Natural killer cell treated with Interleukin-12 subunit alpha and Interleukin-12 subunit beta and Interleukin-15 and Interleukin-18, amount 100 ng/mL, for 72 hours (primary cell): ENCODE measurements around the gene HCFC2. TPM values are rescaled to one million over a fixed set of nuclear protein-coding genes. Genes with fewer than 3 reads are reported as not detected.
A peak's percentile ranks its signal among the peaks of the same experiment; 100 is the strongest.
"Not testable (repeated sequence)": the region's sequence is repeated elsewhere in the genome, so short reads cannot be mapped to it uniquely, and the experiment has no call there.

ENCODE experiments used
- ATAC-seq, 2 donors: fragments of 150-1000 bp; cut with Tn5 transposase in 1 of 2; sonication (Bioruptor Pico), chemical (Tn5 transposase) in 1 of 2; 2 replicates each; pipeline ENCODE4 v1.10.0; 2021
- DNase-seq: peaks from one replicate; pipeline ENCODE4 v3.0.0; 2022; ENCODE audit warnings: low spot score
- H3K27ac Mint-ChIP-seq, 2 donors: 1 replicate in 1 of 2; 2 replicates in 1 of 2; pipeline ENCODE4 v1.8.0; 2022; ENCODE audit warnings: mixed read lengths in 2 of 2, mild to moderate bottlenecking in 1 of 2, moderate library complexity in 1 of 2
- H3K27me3 Mint-ChIP-seq, 2 donors: 1 replicate in 1 of 2; 2 replicates in 1 of 2; pipeline ENCODE4 v1.8.0; 2022; ENCODE audit warnings: mixed read lengths in 2 of 2
- H3K36me3 Mint-ChIP-seq: one replicate; pipeline ENCODE4 v1.8.0; 2022; ENCODE audit warnings: mixed read lengths
- H3K4me1 Mint-ChIP-seq, 2 donors: 1 replicate in 1 of 2; 2 replicates in 1 of 2; pipeline ENCODE4 v1.8.0; 2022; ENCODE audit warnings: low read depth in 2 of 2, mixed read lengths in 2 of 2, mild to moderate bottlenecking in 1 of 2
- H3K4me3 Mint-ChIP-seq: one replicate; pipeline ENCODE4 v1.8.0; 2022; ENCODE audit warnings: mixed read lengths
- H3K9me3 Mint-ChIP-seq: 2 replicates; pipeline ENCODE4 v1.8.0; 2022; ENCODE audit warnings: mixed read lengths
- total RNA-seq, 2 donors: library from RNA; stranded (reverse); gene quantifications; one replicate each; pipeline ENCODE4 v1.2.3, GENCODE V29; 2022

The HCFC2 gene
- 10 to 100 TPM; 13.5 to 17.6 TPM for total RNA-seq

GRCh38 chr12:104064031-104064841 is at the start of gene HCFC2:
Gene HCFC2 (plus strand): TSS chr12:104064531. CDS start chr12:104064561, 30 bp downstream.
- ATAC-seq (peak; percentile 99), DNase-seq (peak; percentile 96)
- H3K9me3 Mint-ChIP-seq: no peaks in the 10 kb centered on the region
- peaks cover 8 to 11% of the 10 kb centered on the region in 2 donors for H3K27me3 Mint-ChIP-seq
- peaks cover 14 to 23% of the 10 kb centered on the region in 2 donors for H3K4me1 Mint-ChIP-seq
- H3K27ac Mint-ChIP-seq: peak within 1 kb of the TSS; percentile 71 to 86
- H3K4me3 Mint-ChIP-seq: peak within 1 kb of the TSS; percentile 88
- H3K36me3 Mint-ChIP-seq: no peaks in the 10 kb centered on the region

- not testable (repeated sequence) for ATAC-seq, H3K27ac Mint-ChIP-seq, H3K4me3 Mint-ChIP-seq, DNase-seq, H3K9me3 Mint-ChIP-seq, H3K36me3 Mint-ChIP-seq, H3K4me1 Mint-ChIP-seq
- peaks cover 20 to 37% of the 10 kb centered on the region in 2 donors for H3K27me3 Mint-ChIP-seq
These were observed 42.5 kb upstream of the HCFC2 start for GRCh38 chr12:104021862-104022261.

GRCh38 chr12:104022786-104023185 is 41.5 kb upstream of the HCFC2 start:
- no peak overlapping the region for H3K4me3 Mint-ChIP-seq
- ATAC-seq (no peak), DNase-seq (no peak)
- H3K36me3 Mint-ChIP-seq: no peaks in the 10 kb centered on the region
- H3K27me3 Mint-ChIP-seq: peaks cover 25 to 43% of the 10 kb centered on the region in 2 donors
- H3K27ac Mint-ChIP-seq: no peak overlapping the region
- no peaks in the 10 kb centered on the region for H3K9me3 Mint-ChIP-seq
- H3K4me1 Mint-ChIP-seq: no peaks in the 10 kb centered on the region

- H3K4me3 Mint-ChIP-seq: no peak overlapping the region
- H3K27me3 Mint-ChIP-seq: peaks cover 29 to 50% of the 10 kb centered on the region in 2 donors
- no peaks in the 10 kb centered on the region for H3K36me3 Mint-ChIP-seq
- no peaks in the 10 kb centered on the region for H3K9me3 Mint-ChIP-seq
- H3K27ac Mint-ChIP-seq: no peak overlapping the region
- no peak for DNase-seq
- H3K4me1 Mint-ChIP-seq: no peaks in the 10 kb centered on the region
- ATAC-seq: no peak
These were observed 40.6 kb upstream of the HCFC2 start for GRCh38 chr12:104023710-104024109.

- Mint-ChIP-seq H3K27me3 (peaks cover 31 to 51% of the 10 kb centered on the region in 2 donors), H3K4me3 (no peak overlapping the region), H3K27ac (no peak overlapping the region), H3K9me3 (no peaks in the 10 kb centered on the region), H3K36me3 (no peaks in the 10 kb centered on the region), H3K4me1 (no peaks in the 10 kb centered on the region)
- DNase-seq (no peak), ATAC-seq (no peak)
These were observed 40.0 kb upstream of the HCFC2 start for GRCh38 chr12:104024348-104024747.

GRCh38 chr12:104025771-104026170 is 38.6 kb upstream of the HCFC2 start:
- Mint-ChIP-seq H3K27me3 (peaks cover 27 to 44% of the 10 kb centered on the region in 2 donors), H3K4me3 (no peak overlapping the region), H3K27ac (no peak overlapping the region), H3K36me3 (no peaks in the 10 kb centered on the region), H3K9me3 (no peaks in the 10 kb centered on the region), H3K4me1 (no peaks in the 10 kb centered on the region)
- ATAC-seq (no peak), DNase-seq (no peak)

GRCh38 chr12:104026841-104027599 is 37.3 kb upstream of the HCFC2 start:
- Mint-ChIP-seq H3K27ac (no peak overlapping the region), H3K9me3 (no peaks in the 10 kb centered on the region), H3K36me3 (no peaks in the 10 kb centered on the region), H3K4me1 (no peaks in the 10 kb centered on the region), H3K4me3 (no peak overlapping the region), H3K27me3 (peaks cover 26 to 33% of the 10 kb centered on the region in 2 donors)
- ATAC-seq (no peak), DNase-seq (no peak)

- not testable (repeated sequence) for H3K36me3 Mint-ChIP-seq, H3K4me3 Mint-ChIP-seq, H3K4me1 Mint-ChIP-seq, DNase-seq, H3K9me3 Mint-ChIP-seq, H3K27ac Mint-ChIP-seq
- peaks cover 29 to 40% of the 10 kb centered on the region in 2 donors for H3K27me3 Mint-ChIP-seq
- peak in 1 of 2 donors; percentile 63 for ATAC-seq
These were observed 33.7 kb upstream of the HCFC2 start for GRCh38 chr12:104030596-104030995.

- ATAC-seq, DNase-seq, H3K9me3 Mint-ChIP-seq, H3K36me3 Mint-ChIP-seq, H3K27ac Mint-ChIP-seq, H3K4me3 Mint-ChIP-seq, H3K4me1 Mint-ChIP-seq: not testable (repeated sequence)
- peaks cover 24 to 42% of the 10 kb centered on the region in 2 donors for H3K27me3 Mint-ChIP-seq
These were observed 28.2 kb upstream of the HCFC2 start for GRCh38 chr12:104036143-104036542.

- H3K4me3 Mint-ChIP-seq, H3K27ac Mint-ChIP-seq, H3K4me1 Mint-ChIP-seq, H3K9me3 Mint-ChIP-seq, H3K36me3 Mint-ChIP-seq, ATAC-seq, DNase-seq: not testable (repeated sequence)
- H3K27me3 Mint-ChIP-seq: peaks cover 29 to 48% of the 10 kb centered on the region in 2 donors
These were observed 24.6 kb upstream of the HCFC2 start for GRCh38 chr12:104039769-104040168.

- DNase-seq: no peak
- no peak overlapping the region for H3K4me3 Mint-ChIP-seq
- no peaks in the 10 kb centered on the region for H3K9me3 Mint-ChIP-seq
- ATAC-seq: no peak
- H3K4me1 Mint-ChIP-seq: peaks cover 0 to 3% of the 10 kb centered on the region in 2 donors
- H3K36me3 Mint-ChIP-seq: no peaks in the 10 kb centered on the region
- no peak overlapping the region for H3K27ac Mint-ChIP-seq
- H3K27me3 Mint-ChIP-seq: peaks cover 11 to 23% of the 10 kb centered on the region in 2 donors
These were observed 21.8 kb upstream of the HCFC2 start for GRCh38 chr12:104042580-104042979.

GRCh38 chr12:104044158-104044557 is 20.2 kb upstream of the HCFC2 start:
- Mint-ChIP-seq H3K4me1 (peaks cover 0 to 3% of the 10 kb centered on the region in 2 donors), H3K36me3 (no peaks in the 10 kb centered on the region), H3K27ac (no peak overlapping the region), H3K9me3 (no peaks in the 10 kb centered on the region), H3K4me3 (no peak overlapping the region), H3K27me3 (peaks cover 13 to 16% of the 10 kb centered on the region in 2 donors)
- no peak for DNase-seq
- no peak for ATAC-seq

- no peak overlapping the region for H3K27ac Mint-ChIP-seq
- no peaks in the 10 kb centered on the region for H3K36me3 Mint-ChIP-seq
- H3K4me3 Mint-ChIP-seq: no peak overlapping the region
- no peaks in the 10 kb centered on the region for H3K9me3 Mint-ChIP-seq
- H3K4me1 Mint-ChIP-seq: peaks cover 0 to 6% of the 10 kb centered on the region in 2 donors
- H3K27me3 Mint-ChIP-seq: peaks cover 13 to 23% of the 10 kb centered on the region in 2 donors
- DNase-seq (no peak), ATAC-seq (no peak)
These were observed 18.0 kb upstream of the HCFC2 start for GRCh38 chr12:104046306-104046705.

GRCh38 chr12:104048162-104048561 is 16.2 kb upstream of the HCFC2 start:
- H3K27me3 Mint-ChIP-seq: peaks cover 16 to 27% of the 10 kb centered on the region in 2 donors
- ATAC-seq (no peak), DNase-seq (no peak)
- H3K4me1 Mint-ChIP-seq: peaks cover 0 to 6% of the 10 kb centered on the region in 2 donors
- H3K27ac Mint-ChIP-seq: no peak overlapping the region
- no peak overlapping the region for H3K4me3 Mint-ChIP-seq
- no peaks in the 10 kb centered on the region for H3K36me3 Mint-ChIP-seq
- no peaks in the 10 kb centered on the region for H3K9me3 Mint-ChIP-seq
